NCI-H1694 (cell line): ENCODE results near the gene GRM8.

Experiments
- DNase-seq: peaks from one replicate; lab custom pipeline; 2025; lab: John Stamatoyannopoulos, UW

GRM8 gene

DNA sequence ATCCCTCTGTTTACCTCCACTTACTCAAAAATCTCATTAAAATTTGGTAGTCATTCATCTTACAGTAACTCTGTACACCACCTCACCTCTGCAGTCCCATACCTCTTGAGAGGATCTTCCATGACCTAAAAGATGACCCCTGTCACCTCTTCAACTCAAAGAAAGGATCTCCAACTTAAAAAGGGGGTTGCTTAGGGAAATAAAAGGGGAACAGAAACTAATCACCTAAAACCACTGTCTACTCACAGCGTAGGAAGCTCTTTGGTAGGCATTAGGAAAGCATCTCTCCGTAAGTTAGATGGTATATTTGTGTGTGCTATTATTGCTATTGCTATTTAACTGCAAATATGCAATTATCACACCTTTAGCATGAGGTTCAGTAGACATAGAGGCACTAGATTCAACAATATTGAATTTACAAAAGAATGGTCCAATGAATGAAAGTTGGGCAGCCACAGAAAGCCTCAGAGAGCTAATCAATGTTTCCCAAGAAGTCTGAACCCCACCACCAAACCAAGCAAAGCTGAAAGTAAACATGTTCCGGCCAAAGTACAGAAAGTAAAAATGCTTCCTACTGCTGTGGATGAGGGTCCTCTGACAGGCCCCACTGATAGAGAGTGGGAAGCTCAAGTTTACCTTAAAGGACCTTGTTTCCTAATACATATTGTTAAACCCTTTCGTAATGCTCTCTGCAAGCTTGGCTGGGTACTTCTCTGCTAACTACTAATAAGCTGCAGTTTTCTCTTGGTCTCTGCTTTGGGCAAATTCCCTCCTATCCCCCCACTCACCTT, 105.8 kb downstream of the GRM8 start:
- DNase-seq: no peak

- no peak for DNase-seq
Measured at GRCh38 chr7:127137146-127137545, 115.6 kb downstream of the GRM8 start.

DNA sequence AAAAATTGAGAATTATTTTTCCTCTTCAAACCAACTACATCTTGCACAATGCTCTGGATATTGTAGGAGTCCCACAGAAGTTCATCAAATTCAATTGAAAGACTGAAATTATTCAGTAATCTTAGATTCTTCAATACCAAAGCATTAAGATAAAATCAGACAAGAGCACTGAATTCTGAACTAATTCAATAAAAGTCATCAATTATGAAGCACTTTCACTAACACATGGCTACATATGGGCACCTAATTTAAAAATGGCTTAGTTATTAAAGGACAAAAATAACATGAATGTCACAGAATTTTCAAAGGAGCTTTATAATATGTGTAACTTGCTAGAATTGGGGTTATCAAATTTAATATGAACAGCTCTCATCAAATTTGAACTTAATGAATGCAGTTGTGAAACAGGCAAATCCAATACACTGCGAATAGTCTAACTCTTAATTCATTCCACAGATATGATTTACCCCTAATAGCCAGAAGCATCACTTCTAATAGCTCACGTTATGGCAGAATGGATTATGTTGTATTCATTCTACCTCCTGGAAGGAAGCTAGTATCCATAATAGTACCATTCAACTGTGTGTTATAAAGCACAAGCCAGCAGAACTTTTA, 116.8 kb downstream of the GRM8 start:
- no peak for DNase-seq

- DNase-seq: no peak
Measured at GRCh38 chr7:127123220-127123619, 129.5 kb downstream of the GRM8 start.

DNA sequence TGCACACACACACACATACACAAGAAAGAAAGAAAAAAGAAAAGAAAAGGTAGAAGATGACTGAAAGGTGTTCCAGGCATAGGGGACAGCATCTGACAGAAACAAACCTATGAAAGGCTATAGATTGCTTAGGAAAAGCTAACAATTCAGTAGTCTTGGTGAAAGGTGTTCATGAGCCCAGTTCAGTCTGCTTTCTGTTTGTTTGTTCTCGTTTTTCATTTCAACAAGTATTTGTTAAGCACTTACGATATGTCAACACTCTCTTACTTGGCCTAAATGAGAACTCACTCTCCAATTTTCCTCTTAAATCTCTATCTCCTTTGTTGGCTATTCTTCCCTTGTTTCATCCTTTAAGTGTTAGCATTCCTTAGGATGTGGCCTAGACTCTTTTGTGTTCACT, 133.2 kb downstream of the GRM8 start:
- DNase-seq: no peak

DNA sequence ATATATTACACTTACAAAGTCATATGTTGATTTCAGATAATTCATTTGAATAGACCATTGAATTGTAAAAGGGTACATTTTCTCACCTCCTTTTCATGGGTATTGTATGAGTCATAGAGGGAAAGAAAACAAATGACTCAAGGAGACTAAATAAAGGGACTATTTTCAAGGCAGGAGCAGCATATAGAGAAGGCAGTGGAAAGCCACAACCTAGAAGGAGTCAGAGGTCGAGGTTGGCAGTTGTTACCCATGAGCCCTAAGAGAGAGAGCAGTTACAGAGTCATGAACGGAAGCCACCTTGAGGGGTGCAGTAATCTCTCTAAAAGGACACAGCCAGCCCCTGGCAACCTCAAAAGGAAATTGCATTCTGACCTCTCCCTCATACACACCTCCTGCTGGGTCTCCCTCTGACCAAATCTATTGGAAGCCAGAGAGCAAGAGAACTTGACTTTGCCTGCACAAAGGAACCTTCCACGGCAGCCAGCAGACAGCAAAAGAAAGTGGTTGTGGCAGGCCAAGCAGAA, 137.9 kb downstream of the GRM8 start:
- no peak for DNase-seq

GRCh38 chr7:127107601-127108007, 145.1 kb downstream of the GRM8 start:
- DNase-seq: peak; percentile 31

GRCh38 chr7:127093340-127093739, 159.4 kb downstream of the GRM8 start:
- no peak for DNase-seq

GRCh38 chr7:127091620-127092019, 161.1 kb downstream of the GRM8 start:
- no peak for DNase-seq

DNA sequence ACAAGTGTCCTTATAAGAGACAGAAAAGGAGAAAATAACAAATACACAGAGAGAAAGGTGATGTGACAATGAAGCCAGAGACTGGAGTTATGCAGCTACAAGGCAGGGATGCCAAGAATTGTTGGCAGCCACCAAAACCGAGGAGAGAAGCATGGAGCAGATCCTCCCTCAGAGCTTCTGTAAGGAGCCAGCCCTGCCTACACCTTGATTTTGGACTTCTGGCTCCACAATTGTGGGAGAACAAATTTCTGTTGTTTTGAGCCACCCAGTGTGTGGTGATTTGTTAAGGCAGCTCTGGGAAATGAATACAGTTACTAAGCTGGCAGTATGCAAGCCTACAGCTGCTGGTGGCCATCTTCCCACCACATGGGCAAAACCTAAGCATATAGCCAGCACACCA, 163.6 kb downstream of the GRM8 start:
- DNase-seq: no peak

GRCh38 chr7:127081539-127081938, 171.2 kb downstream of the GRM8 start:
- no peak for DNase-seq

DNA sequence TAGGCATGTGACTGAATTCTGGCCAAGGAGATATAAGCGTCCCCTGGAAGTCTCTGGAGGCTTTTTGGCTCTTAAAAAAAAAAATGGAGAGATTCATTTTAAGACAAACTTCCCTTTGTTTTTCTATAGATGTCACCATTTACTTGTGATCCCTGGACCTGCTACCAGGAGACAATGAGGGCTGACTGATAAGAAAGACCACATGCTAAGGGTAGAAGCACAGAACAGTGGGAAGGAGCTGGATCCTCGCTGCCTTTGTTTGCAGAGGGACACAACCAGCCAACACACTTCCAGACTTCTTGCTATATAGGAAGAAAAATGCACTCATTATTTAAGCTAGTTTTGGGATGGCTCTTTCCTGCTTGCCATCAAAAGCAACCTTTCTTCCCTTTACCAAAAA, 172.2 kb downstream of the GRM8 start:
- no peak for DNase-seq

DNA sequence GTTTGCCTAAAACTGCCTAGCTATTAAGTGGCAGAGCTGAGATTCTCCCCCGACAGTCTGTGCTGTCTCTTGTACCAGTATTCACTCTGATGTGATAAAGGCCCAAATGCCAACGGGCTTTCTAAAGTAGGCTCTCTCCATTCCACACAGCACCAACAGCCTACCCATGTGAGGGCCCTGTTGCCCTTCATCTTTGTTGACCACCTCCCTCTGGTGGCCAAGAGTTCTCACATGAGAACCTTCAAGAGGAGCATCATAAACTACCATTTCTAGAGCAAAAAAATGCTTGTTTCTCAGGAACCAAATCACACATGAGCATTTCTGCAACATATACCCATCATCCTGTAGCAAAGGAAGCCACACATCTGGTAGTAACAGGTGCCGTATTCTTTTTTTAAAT, 185.8 kb downstream of the GRM8 start:
- no peak for DNase-seq

- no peak for DNase-seq
Measured at GRCh38 chr7:127059475-127059874, 193.3 kb downstream of the GRM8 start.

GRCh38 chr7:127057918-127058317, 194.8 kb downstream of the GRM8 start:
- no peak for DNase-seq

GRCh38 chr7:127056202-127056601, 196.5 kb downstream of the GRM8 start:
- DNase-seq: no peak

DNA sequence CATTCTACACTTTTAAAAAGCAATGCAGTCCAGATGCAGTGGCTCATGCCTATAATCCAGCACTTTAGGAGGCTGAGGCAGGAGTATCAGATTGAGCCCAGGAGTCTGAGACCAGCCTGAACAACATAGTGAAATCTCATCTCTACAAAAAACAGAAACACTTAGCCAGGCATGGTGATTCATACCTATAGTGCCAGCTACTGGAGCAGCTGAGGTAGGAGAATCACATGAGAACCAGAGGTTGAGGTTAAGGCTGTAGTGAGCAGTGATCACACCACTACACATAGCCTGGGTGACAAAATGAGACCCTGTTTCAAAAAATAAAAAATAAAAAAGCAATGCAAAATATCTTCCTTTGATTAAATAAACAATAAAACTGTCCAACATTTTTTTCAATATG, 205.2 kb downstream of the GRM8 start:
- no peak for DNase-seq

- DNase-seq: no peak
Measured at GRCh38 chr7:127041689-127042452, 210.9 kb downstream of the GRM8 start.

DNA sequence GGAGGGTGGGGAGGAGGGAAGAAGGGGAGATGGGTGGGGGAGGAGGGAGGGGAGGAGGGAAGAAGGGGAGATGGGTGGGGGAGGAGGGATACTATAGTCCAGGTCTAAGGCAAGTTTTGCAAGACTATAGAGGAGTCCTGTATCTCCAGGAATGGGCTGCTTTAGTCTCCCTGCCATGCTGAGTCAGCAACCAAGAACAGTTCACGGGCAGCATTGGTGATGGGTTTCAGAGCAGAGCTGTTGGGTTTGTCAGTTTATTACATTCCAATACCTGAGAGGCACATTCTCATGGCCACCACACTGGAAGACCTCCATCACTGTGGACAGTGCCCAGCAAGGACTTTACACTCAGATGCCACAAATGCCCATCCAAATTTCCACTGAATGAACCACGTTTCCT, 212.7 kb downstream of the GRM8 start:
- DNase-seq: no peak

GRCh38 chr7:127039541-127039940, 213.2 kb downstream of the GRM8 start:
- no peak for DNase-seq

DNA sequence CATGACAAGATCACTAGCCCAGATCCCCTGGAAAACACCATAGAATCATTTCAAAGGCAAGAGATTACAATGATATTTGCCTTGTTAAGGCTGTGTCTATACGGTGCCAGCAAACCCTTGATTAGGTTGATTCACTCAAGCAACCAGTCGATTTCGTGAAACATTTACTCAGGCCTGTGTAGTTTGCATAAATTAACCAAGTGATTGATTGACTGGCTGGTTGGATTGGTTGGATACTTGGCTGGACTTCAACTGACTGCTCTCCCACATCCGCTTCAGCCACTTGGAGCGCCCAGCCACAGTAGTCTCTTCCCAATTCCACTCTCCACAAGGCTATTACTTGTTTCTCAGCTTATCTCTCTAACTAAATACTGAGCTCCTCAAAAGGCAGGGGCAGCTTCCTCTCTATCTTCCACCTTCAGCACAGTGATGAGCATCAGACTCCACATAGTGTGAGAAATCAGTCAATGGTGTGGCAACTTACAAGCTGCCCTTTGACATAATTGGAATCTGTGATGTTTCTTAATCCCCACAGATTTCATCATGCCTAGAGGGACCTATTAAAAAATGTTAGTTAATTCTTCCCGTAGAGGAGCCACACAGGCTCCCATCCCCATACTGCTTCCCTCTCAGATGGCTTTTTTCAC, 217.4 kb downstream of the GRM8 start:
- DNase-seq: no peak

GRCh38 chr7:127034186-127034806, 218.4 kb downstream of the GRM8 start:
- DNase-seq: no peak
